ENCODE results near the gene SGSM1.

The SGSM1 gene

DNA sequence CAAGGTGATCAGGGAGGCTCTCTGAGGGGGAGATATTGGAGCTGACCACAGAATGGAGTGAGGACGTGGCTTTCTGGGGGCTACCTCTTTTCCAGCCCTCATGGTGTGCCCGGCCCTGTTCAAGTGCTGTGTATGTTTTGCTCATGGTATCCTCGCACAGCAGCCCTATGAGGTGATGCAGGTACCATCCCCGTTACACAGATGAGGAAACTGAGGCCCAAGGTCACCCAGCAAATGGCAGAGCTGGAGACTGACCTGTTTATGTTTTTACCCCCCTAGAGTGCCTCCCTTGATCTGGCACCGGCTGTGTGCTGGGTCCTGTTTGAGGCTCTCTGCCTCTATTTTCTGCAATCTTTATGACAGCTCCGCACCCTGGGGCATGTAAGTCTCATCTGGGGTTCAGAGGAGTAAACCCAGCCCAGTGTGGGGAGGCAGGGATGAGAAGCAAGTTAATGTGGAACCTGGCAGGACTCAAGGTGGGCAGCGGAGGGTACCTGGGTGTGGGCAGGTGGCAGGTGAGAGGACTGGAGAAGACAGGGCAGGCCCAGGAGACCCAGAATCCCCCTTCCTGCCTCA, 20.8 kb downstream of the SGSM1 start:
- H3K4me1 ChIP-seq (ENCODE audit: control insufficient read depth, insufficient read depth, low read length), result no peaks in the 10 kb centered on the region
- no peaks in the 10 kb centered on the region for H3K36me3 ChIP-seq (ENCODE audit: control insufficient read depth in 2 of 2, insufficient read depth in 1 of 2, low read length in 2 of 2)
- no peaks in the 10 kb centered on the region for H3K9me3 ChIP-seq (ENCODE audit: control insufficient read depth, insufficient read depth, low read depth, low read length)
- TF ChIP-seq ZNF2 (tag by site-specific recombination; IDR thresholded peaks at IDR 0.05) (no peak), ZNF843 (tag by site-specific recombination; IDR thresholded peaks at IDR 0.05) (no peak), GFI1B (tag by site-specific recombination; IDR thresholded peaks at IDR 0.05) (no peak), HOXD13 (CRISPR knock-in tag; IDR thresholded peaks at IDR 0.05; ENCODE audit: borderline replicate concordance) (no peak), ZBTB8A (tag by site-specific recombination; IDR thresholded peaks at IDR 0.05) (no peak), ZNF324 (tag by site-specific recombination; IDR thresholded peaks at IDR 0.05) (no peak), BCL11A (tag by site-specific recombination; IDR thresholded peaks at IDR 0.05; ENCODE audit: low read depth) (no peak), ZNF544 (tag by site-specific recombination; IDR thresholded peaks at IDR 0.05) (no peak), ZBTB17 (tag by site-specific recombination; IDR thresholded peaks at IDR 0.05) (no peak), SP7 (tag by site-specific recombination; IDR thresholded peaks at IDR 0.05) (no peak), ZNF248 (tag by site-specific recombination; IDR thresholded peaks at IDR 0.05) (no peak), ZIC2 (tag by site-specific recombination; IDR thresholded peaks at IDR 0.05) (no peak), MYNN (tag by site-specific recombination; IDR thresholded peaks at IDR 0.05; ENCODE audit: borderline replicate concordance) (no peak), ZNF354C (tag by site-specific recombination; IDR thresholded peaks at IDR 0.05; ENCODE audit: borderline replicate concordance, low read depth) (no peak), ZNF837 (tag by site-specific recombination; IDR thresholded peaks at IDR 0.05) (no peak), ZBTB20 (tag by site-specific recombination; IDR thresholded peaks at IDR 0.05) (no peak), REPIN1 (tag by site-specific recombination; IDR thresholded peaks at IDR 0.05; ENCODE audit: low read depth) (no peak), ZNF112 (tag by site-specific recombination; IDR thresholded peaks at IDR 0.05) (no peak)
- TF ChIP-seq, protein P1, sequence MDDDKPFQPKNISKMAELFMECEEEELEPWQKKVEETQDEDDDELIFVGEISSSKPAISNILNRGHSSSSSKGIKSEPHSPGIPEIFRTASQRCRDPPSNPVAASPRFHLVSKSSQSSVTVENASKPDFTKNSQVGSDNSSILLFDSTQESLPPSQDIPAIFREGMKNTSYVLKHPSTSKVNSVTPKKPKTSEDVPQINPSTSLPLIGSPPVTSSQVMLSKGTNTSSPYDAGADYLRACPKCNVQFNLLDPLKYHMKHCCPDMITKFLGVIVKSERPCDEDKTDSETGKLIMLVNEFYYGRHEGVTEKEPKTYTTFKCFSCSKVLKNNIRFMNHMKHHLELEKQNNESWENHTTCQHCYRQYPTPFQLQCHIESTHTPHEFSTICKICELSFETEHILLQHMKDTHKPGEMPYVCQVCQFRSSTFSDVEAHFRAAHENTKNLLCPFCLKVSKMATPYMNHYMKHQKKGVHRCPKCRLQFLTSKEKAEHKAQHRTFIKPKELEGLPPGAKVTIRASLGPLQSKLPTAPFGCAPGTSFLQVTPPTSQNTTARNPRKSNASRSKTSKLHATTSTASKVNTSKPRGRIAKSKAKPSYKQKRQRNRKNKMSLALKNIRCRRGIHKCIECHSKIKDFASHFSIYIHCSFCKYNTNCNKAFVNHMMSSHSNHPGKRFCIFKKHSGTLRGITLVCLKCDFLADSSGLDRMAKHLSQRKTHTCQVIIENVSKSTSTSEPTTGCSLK (tag by site-specific recombination; IDR thresholded peaks at IDR 0.05), result no peak
- TF ChIP-seq, protein P2, sequence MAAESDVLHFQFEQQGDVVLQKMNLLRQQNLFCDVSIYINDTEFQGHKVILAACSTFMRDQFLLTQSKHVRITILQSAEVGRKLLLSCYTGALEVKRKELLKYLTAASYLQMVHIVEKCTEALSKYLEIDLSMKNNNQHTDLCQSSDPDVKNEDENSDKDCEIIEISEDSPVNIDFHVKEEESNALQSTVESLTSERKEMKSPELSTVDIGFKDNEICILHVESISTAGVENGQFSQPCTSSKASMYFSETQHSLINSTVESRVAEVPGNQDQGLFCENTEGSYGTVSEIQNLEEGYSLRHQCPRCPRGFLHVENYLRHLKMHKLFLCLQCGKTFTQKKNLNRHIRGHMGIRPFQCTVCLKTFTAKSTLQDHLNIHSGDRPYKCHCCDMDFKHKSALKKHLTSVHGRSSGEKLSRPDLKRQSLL (tag by site-specific recombination; IDR thresholded peaks at IDR 0.05), result no peak
- ChIA-PET CTCF (interaction anchor here (2.0 kb wide), 1 partner anchor 23 kb away, joined by 10 read pairs; no protein-coding TSS in a partner anchor), POLR2A (interaction anchor here (0.6 kb wide), 1 partner anchor 84 kb away, joined by 4 read pairs; no protein-coding TSS in a partner anchor)
- H3K27ac ChIP-seq (ENCODE audit: extremely low read depth, low read depth, low read length), result no peak overlapping the region
- no peak overlapping the region for H3K4me3 ChIP-seq (ENCODE audit: low read depth, low read length)

DNA sequence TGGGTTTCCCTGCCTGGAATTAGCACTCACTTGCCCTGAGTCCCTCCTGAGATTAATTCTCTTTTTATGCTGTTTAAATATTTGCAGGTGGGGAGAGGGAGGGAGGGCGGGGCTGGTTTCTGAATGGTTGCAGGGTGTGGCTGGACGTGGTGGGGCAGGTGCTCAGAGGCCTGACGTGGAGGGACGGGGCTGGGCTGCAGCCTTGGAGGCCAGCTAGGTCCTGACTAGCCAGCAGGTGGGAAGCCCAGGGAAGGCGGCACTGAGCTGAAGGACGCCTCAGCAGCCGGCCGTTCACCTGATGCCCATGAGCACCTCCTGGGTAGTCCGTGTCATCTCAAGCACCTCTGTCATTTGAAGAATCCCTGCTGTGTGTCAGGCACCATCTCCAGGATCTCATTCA, 21.3 kb downstream of the SGSM1 start:
- CTCF ChIA-PET, result interaction anchor here (2.0 kb wide), 1 partner anchor 23 kb away, joined by 10 read pairs; no protein-coding TSS in a partner anchor
- POLR2A ChIA-PET, result interaction anchor here (0.6 kb wide), 1 partner anchor 84 kb away, joined by 4 read pairs; no protein-coding TSS in a partner anchor
- no peaks in the 10 kb centered on the region for H3K4me1 ChIP-seq (ENCODE audit: control insufficient read depth, insufficient read depth, low read length)
- H3K4me3 ChIP-seq (ENCODE audit: low read depth, low read length), result no peak overlapping the region
- no peak for TF ChIP-seq ZNF529 (tag by site-specific recombination; IDR thresholded peaks at IDR 0.05; ENCODE audit: insufficient replicate concordance)
- TF ChIP-seq KLF1 (tag by site-specific recombination; IDR thresholded peaks at IDR 0.05), result peak; percentile 70
- H3K9me3 ChIP-seq (ENCODE audit: control insufficient read depth, insufficient read depth, low read depth, low read length), result no peaks in the 10 kb centered on the region
- no peaks in the 10 kb centered on the region for H3K36me3 ChIP-seq (ENCODE audit: control insufficient read depth in 2 of 2, insufficient read depth in 1 of 2, low read length in 2 of 2)
- no peak overlapping the region for H3K27ac ChIP-seq (ENCODE audit: extremely low read depth, low read depth, low read length)
